Measurements from ENCODE around the gene CAPSL. TPM values are rescaled to one million over a fixed set of nuclear protein-coding genes. Genes with fewer than 3 reads are reported as not detected.

The CAPSL gene
- total and polyA plus RNA-seq, 2 donors (not counting 3 experiments of a cell fraction or from before 2014, with no cell fraction given) = not detected

- POLR2A ChIA-PET = no interaction called here
- BruUV-seq (replicated peaks) = no TSS peak
- Histone ChIP-seq H3K4me1 (ENCODE audit: control insufficient read depth, extremely low read depth, insufficient read depth, low read length) (peaks cover 5% of the 10 kb centered on the region), H3K9me3 (replicated peaks; ENCODE audit: control insufficient read depth, insufficient read depth, low read length) (no peaks in the 10 kb centered on the region), H3K4me3 (replicated peaks in 1 of 3; ENCODE audit: insufficient read depth in 1 of 3, low read depth in 1 of 3, low read length in 3 of 3) (no peak overlapping the region), H3K79me2 (ENCODE audit: control insufficient read depth, insufficient read depth, low read length) (no peaks in the 10 kb centered on the region), H3K27ac (ENCODE audit: insufficient read depth, low read depth, low read length) (no peak overlapping the region), H3K36me3 (ENCODE audit: control insufficient read depth in 2 of 2, extremely low read depth in 1 of 2, insufficient read depth in 2 of 2, low read length in 2 of 2) (no peaks in the 10 kb centered on the region), H3K9me1 (replicated peaks; ENCODE audit: control insufficient read depth, extremely low read depth, insufficient read depth, low read length) (no peaks in the 10 kb centered on the region), H3K4me2 (ENCODE audit: insufficient read depth, low read length) (no peak overlapping the region), H3K27me3 (ENCODE audit: control insufficient read depth in 2 of 2, insufficient read depth in 2 of 2, low read length in 2 of 2) (no peaks in the 10 kb centered on the region), H3K9ac (replicated peaks; ENCODE audit: extremely low read depth, insufficient read depth, low read length) (no peak overlapping the region), H4K20me1 (replicated peaks; ENCODE audit: control insufficient read depth, extremely low read depth, insufficient read depth, low read length) (no peaks in the 10 kb centered on the region), H2AFZ (ENCODE audit: low read depth, low read length) (no peak overlapping the region)
- intact Hi-C loops (cut with micrococcal nuclease) (no loop called here), dilution Hi-C loops (cut with MboI; ENCODE audit: extremely low pct_ligation_motif_present, low sequenced_read_pairs) (no loop called here)
- no peak for TF ChIP-seq FOS (IDR thresholded peaks at IDR 0.05; ENCODE audit: borderline replicate concordance, insufficient read depth, low read length)
- TF ChIP-seq POLR2A (IDR thresholded peaks at IDR 0.05; ENCODE audit: low read depth, low read length) = no peak
- no peak for TF ChIP-seq GATA2 (IDR thresholded peaks at IDR 0.05; ENCODE audit: insufficient read depth, insufficient read length, low read depth, low read length)
- TF ChIP-seq MYC (IDR thresholded peaks at IDR 0.05; ENCODE audit: low read depth, low read length) = no peak
- TF ChIP-seq, protein P1, sequence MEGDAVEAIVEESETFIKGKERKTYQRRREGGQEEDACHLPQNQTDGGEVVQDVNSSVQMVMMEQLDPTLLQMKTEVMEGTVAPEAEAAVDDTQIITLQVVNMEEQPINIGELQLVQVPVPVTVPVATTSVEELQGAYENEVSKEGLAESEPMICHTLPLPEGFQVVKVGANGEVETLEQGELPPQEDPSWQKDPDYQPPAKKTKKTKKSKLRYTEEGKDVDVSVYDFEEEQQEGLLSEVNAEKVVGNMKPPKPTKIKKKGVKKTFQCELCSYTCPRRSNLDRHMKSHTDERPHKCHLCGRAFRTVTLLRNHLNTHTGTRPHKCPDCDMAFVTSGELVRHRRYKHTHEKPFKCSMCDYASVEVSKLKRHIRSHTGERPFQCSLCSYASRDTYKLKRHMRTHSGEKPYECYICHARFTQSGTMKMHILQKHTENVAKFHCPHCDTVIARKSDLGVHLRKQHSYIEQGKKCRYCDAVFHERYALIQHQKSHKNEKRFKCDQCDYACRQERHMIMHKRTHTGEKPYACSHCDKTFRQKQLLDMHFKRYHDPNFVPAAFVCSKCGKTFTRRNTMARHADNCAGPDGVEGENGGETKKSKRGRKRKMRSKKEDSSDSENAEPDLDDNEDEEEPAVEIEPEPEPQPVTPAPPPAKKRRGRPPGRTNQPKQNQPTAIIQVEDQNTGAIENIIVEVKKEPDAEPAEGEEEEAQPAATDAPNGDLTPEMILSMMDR (IDR thresholded peaks at IDR 0.05; ENCODE audit: extremely low read depth in 1 of 2, insufficient read depth in 1 of 2, low read depth in 1 of 2, low read length in 2 of 2) = no peak
- TF ChIP-seq POLR2AphosphoS5 (IDR thresholded peaks at IDR 0.05; ENCODE audit: insufficient read depth, low read depth, low read length) = no peak
- no peak for TF ChIP-seq EZH2 (IDR thresholded peaks at IDR 0.05; ENCODE audit: borderline replicate concordance, low read depth, low read length, severe bottlenecking)
- no peak for TF ChIP-seq JUN (IDR thresholded peaks at IDR 0.05; ENCODE audit: borderline replicate concordance, insufficient read depth, insufficient read length, low read depth)
- no peak for TF ChIP-seq MAX (IDR thresholded peaks at IDR 0.05; ENCODE audit: insufficient read depth, insufficient read length)
- CTCF ChIA-PET = interaction anchor here (1.0 kb wide), 1 partner anchor 20 kb away, joined by 4 read pairs; no protein-coding TSS in a partner anchor
- no peak for DNase-seq (ENCODE audit: low read depth, low spot score)
- no peak for FAIRE-seq
Observed at GRCh38 chr5:35879096-35879495, 59.3 kb downstream of the CAPSL start.

Measured in endothelial cell of umbilical vein (primary cell).